IPS-NIHi11 (cell line): ENCODE measurements around the gene CTNNA3.

Experiments used
- DNase-seq: peaks from one replicate; pipeline ENCODE4 v3.0.0; 2012; ENCODE audit warnings: mixed read lengths, low spot score

Gene CTNNA3

DNA sequence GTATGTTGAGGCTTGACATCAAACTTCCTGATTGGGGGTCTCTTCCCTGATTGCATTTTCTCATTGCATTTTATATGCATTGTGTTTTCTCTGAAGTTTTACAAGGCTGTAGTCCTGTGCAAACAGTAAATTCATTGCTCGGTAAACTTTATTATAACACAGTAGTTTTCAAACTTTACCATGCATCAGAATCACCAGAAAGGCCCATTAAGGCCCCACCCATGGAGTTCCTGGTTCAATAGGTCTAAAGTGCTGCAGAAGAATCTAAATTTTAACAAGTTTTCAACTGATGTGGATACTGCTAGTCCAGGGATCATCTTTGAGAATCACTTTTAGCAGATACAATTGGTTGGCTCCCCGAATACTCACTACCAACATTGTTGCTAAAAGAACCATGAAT lies 1404.9 kb downstream of the CTNNA3 start:
- DNase-seq: no peak

DNA sequence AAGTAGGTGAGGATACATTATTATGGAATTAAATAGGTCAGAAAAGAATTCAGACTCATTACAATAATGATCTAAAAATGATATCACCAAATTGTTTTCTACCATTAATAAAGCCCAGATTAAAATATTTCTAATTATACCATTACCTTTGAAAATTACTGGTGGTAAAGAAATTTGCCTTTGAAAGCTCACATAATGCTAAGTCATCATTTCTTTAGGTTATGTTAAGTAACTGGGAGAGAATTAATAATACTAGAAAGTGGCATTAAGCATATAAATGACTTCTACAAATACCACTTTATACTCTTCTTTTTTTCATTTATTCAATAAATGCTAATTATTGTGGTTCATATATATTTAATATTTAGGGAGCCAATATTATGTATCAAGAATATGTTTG lies 1411.4 kb downstream of the CTNNA3 start:
- no peak for DNase-seq

DNA sequence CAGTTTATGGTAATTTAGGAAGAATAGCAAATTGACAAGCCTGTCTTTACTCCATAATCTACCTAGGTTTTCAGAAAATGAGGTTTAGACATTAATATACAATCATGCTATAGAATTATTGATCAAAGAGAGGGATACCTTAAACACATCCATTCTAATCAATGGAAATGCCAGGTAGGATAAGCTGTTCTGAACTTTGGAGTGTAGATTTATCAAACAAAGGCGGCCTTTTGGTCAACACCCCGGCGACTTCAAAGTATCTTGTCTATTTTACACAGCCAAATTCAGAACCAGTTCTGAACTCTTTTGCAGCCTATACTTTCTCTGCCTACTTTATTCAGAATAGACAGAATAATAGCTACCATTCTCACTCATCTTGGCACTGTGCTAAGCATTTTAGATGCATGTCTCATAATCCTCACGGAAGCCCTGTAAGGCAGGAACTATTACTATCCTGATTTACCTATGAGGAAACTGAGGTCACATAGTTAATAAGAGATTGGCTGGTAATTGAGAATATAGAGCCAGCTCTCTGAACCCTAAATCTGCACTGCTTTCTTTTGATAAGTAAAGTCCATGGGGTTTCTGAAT lies 1412.0 kb downstream of the CTNNA3 start:
- no peak for DNase-seq

DNA sequence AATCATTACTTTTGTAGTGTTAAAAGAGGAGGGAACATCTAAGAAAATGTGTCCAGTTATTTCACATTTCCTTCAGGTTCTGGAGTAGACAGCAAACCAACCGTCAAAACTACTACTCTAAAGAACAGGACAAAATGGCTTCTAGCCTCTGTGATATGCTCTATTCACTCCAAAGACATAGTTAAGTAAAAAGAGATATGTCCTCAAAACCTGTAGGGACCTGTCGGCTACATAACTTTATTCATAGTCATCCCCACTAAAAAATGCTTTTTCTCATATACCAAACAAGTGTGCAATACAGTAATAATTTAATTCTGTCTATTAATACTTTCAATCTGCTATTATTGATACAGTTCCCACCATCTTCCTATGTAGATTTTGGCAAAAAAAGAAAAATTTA lies 1412.9 kb downstream of the CTNNA3 start:
- DNase-seq: no peak

DNA sequence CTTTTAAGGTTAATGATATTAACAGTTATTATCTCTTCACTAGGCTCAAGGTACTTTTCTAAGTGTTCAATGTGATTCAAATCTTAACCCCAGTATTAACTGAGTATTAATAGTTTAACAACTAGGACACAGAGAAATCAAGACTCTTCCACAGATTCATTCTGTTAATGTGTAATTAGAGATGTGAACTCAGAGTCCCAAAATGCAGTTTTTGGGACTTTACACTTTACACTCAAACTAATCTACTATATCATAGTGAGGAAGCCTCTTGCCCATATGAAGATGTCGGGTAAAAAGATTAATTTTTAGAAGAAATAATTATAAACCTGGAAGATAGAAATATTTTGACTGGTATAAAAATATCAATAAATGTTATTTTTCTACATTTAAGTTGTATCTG lies 1414.7 kb downstream of the CTNNA3 start:
- DNase-seq: no peak

DNA sequence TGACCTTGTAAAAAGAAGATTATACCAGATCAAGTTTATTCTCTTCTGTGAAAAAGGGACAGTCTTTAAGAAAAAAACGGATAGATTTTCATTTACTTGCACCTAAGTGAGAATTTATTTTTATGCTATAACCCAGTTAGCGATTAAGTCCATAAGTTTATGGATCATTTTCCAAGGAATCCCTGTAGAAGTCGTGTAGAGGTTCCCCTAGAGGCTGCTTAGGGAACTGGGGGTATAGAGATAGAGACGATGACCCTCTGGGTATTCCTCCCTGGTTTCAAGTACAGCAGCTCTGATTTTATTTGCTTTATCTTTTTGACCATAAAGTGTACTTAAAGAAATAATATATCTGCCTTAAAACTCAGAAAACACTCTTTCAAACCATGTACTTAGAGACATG lies 1418.5 kb downstream of the CTNNA3 start:
- DNase-seq: no peak

- DNase-seq: no peak
These were observed 1422.0 kb downstream of the CTNNA3 start for GRCh38 chr10:66273966-66274519.

- no peak for DNase-seq
These were observed 1430.6 kb downstream of the CTNNA3 start for GRCh38 chr10:66265398-66265797.

GRCh38 chr10:66259836-66260235 lies 1436.2 kb downstream of the CTNNA3 start:
- no peak for DNase-seq

- DNase-seq: no peak
These were observed 1437.3 kb downstream of the CTNNA3 start for GRCh38 chr10:66258693-66259092.

GRCh38 chr10:66257801-66258200 lies 1438.2 kb downstream of the CTNNA3 start:
- DNase-seq: no peak

- no peak for DNase-seq
These were observed 1443.0 kb downstream of the CTNNA3 start for GRCh38 chr10:66252986-66253385.

DNA sequence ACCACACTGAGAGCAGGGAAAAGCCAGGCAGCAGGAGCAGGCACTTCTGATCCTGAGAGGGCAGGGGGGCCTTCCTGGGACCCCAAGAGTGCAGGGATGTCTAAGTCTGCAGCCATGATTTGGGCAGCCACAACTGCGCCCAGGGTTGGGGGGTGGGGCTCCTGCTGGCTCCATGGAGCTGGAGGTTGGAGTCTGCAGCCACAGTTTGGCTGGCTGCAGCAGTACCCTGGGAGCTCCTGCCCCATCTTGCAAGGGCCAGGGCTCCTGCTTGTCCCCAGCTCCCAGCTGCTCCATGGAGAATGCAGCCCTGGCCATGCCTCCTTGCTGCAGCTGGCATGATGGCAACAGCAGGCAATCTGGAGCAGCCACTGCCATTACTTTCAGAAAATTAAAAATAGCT lies 1449.8 kb downstream of the CTNNA3 start:
- DNase-seq: no peak

- DNase-seq: no peak
These were observed 1451.0 kb downstream of the CTNNA3 start for GRCh38 chr10:66244953-66245352.

GRCh38 chr10:66242885-66243284 lies 1453.1 kb downstream of the CTNNA3 start:
- no peak for DNase-seq

GRCh38 chr10:66239062-66239461 lies 1456.9 kb downstream of the CTNNA3 start:
- no peak for DNase-seq

- DNase-seq: no peak
These were observed 1457.7 kb downstream of the CTNNA3 start for GRCh38 chr10:66238343-66238742.

- no peak for DNase-seq
These were observed 1461.1 kb downstream of the CTNNA3 start for GRCh38 chr10:66234872-66235271.

DNA sequence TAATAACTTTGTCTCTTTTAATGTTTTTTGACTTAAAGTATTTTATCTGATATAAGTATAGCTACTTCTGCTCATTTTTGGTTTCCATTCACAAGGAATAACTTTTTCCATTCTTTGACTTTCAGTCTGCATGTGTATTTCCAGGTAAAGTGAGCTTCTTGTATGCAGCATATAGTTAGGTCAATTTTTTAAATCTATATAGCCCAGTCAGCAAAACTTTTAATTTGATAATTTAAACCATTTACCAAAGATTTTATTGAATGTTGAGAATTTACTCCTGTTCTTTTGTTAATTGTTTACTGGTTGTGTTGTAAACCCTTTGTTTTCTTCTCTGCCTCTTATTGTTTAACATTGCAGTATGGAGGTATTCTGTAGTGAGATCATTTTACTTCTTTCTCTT lies 1467.1 kb downstream of the CTNNA3 start:
- DNase-seq: no peak

GRCh38 chr10:66223656-66224055 lies 1472.3 kb downstream of the CTNNA3 start:
- DNase-seq: no peak

DNA sequence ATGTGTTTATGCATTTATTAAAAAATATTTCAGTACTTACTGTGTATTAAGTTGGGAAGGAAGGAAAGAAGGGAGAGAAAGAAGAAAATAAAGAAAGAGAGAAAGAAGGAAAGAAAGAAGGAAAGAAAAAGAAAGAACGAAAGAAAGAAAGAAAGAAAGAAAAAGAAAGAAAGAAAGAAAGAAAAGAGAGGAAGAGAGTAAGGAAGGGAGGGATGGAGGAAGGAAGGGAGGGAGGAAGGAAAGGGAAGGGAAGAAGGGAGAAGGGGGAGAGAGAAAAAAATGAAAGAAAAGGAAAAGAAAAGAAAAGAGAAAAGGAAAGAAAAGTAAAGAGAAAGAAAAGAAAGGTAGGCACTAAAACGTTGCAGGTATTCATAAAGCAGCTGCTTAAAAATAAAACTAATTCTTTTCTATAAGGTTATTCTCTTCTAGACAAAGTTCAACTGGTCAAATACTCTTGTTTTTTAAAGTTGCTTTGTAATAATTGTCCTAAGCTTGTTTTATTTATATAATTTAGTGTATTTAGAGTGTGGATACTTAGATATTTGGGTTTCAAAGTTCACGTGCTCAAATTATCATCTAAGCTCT lies 1473.4 kb downstream of the CTNNA3 start:
- DNase-seq: no peak

DNA sequence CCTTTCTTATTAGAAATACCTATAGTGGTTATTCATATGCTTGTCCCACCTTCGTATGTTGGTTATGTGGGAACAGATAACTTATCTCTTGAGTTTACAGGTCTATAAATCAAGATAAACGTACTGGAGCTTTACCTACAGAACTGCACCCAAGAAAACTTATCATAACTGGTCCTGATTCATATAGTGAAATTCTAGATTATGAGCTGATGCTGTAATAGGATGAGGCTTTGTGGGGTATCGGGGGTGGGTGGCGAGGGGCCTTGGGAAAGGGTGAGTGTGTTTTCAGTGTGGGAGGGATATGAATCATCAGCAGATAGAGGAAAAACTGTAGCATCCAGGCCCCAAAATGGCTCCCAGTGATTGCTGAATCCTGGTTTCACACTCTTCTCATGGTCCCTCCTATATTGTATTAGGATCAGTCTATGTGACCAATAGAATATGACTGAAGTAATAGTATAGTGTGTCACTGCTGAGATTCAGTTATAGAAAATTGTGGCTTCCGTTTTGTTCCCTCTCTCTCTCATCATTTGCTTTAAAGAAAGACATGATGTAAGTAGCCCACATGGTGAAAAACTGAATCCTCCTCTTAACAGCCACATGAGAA lies 1476.9 kb downstream of the CTNNA3 start:
- no peak for DNase-seq

DNA sequence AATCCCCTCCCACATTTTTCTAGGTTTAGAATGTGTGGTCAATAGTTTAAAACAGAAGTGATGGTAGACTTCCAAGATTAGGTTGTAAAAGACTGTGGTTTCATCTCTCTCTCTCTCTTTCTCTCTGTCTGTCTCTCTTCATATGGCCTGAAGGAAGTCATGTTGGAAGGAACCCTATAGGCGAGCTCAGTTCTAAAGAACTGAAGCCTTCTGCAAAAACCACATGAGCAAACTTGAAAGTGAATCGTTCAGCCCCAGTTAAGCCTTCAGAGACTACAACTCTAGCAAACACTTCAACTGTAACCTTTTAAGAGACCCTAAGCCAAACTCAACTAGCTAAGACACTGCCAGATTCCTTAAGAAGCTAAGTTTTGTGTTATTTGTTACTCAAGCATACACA lies 1477.7 kb downstream of the CTNNA3 start:
- DNase-seq: no peak

- no peak for DNase-seq
These were observed 1480.1 kb downstream of the CTNNA3 start for GRCh38 chr10:66215920-66216319.
